GM23338 (cell line): ENCODE results near the gene C17orf107. TPM values are rescaled to one million over a fixed set of nuclear protein-coding genes. Genes with fewer than 3 reads are reported as not detected.

Source experiments
- ATAC-seq: fragments of 200-7000 bp; cut with Tn5 transposase; 3 replicates; pipeline ENCODE4 v1.9.1; 2020
- DNase-seq: peaks from one replicate; pipeline ENCODE4 v3.0.0-alpha.2; 2015; ENCODE audit warnings: low spot score
- H2AFZ ChIP-seq: fragments of 200-600 bp; sonication (generic); 2 replicates; pipeline ENCODE4 v1.8.0; 2016; ENCODE audit warnings: antibody characterized with exemption, mild to moderate bottlenecking, moderate library complexity
- H3F3A ChIP-seq: fragments of 200-600 bp; sonication (generic); replicated peaks from 2 replicates; pipeline ENCODE4 v1.8.0; 2017; ENCODE audit warnings: antibody characterized with exemption, mixed run types, low read depth
- H3K27ac ChIP-seq: fragments of 200-600 bp; sonication (generic); 2 replicates; pipeline ENCODE4 v1.6.1; 2016; ENCODE audit warnings: low read depth
- H3K27me3 ChIP-seq: fragments of 200-600 bp; sonication (generic); 2 replicates; pipeline ENCODE4 v1.8.0; 2016; ENCODE audit warnings: mild to moderate bottlenecking, mixed run types, moderate library complexity; ENCODE audit not compliant: insufficient read depth
- H3K36me3 ChIP-seq: fragments of 200-600 bp; sonication (generic); 2 replicates; pipeline ENCODE4 v1.8.0; 2016; ENCODE audit warnings: mild to moderate bottlenecking; ENCODE audit not compliant: insufficient read depth
- H3K4me1 ChIP-seq: fragments of 200-600 bp; sonication (generic); 2 replicates; pipeline ENCODE4 v1.8.0; 2016; ENCODE audit warnings: mild to moderate bottlenecking, moderate library complexity; ENCODE audit not compliant: insufficient read depth
- H3K4me2 ChIP-seq: fragments of 200-600 bp; sonication (generic); 2 replicates; pipeline ENCODE4 v1.7.1; 2017; ENCODE audit warnings: mixed run types
- H3K4me3 ChIP-seq: fragments of 200-600 bp; sonication (generic); 2 replicates; pipeline ENCODE4 v1.6.1; 2016; ENCODE audit warnings: mixed run types
- H3K79me2 ChIP-seq: fragments of 200-600 bp; sonication (generic); replicated peaks from 2 replicates; pipeline ENCODE4 v1.8.0; 2017; ENCODE audit warnings: mild to moderate bottlenecking; ENCODE audit not compliant: insufficient read depth
- H3K9me2 ChIP-seq: fragments of 200-600 bp; sonication (generic); 2 replicates; pipeline ENCODE4 v1.8.0; 2017; ENCODE audit not compliant: insufficient read depth
- H4K20me1 ChIP-seq: fragments of 200-600 bp; sonication (generic); replicated peaks from 2 replicates; pipeline ENCODE4 v1.8.0; 2017; ENCODE audit warnings: mild to moderate bottlenecking; ENCODE audit not compliant: insufficient read depth
- H3K27ac Mint-ChIP-seq: 2 replicates; pipeline ENCODE4 v1.8.0; 2020; ENCODE audit warnings: inconsistent platforms, mild to moderate bottlenecking, moderate library complexity, mixed read lengths
- H3K27me3 Mint-ChIP-seq: 3 replicates; pipeline ENCODE4 v1.8.0; 2022; ENCODE audit warnings: low read depth, mild to moderate bottlenecking, moderate library complexity, mixed read lengths, inconsistent platforms; ENCODE audit not compliant: insufficient read depth, poor library complexity
- H3K36me3 Mint-ChIP-seq: 3 replicates; pipeline ENCODE4 v1.8.0; 2021; ENCODE audit warnings: low read depth, mild to moderate bottlenecking, inconsistent platforms, moderate library complexity, mixed read lengths
- H3K4me1 Mint-ChIP-seq: 3 replicates; pipeline ENCODE4 v1.8.0; 2020; ENCODE audit warnings: mild to moderate bottlenecking, inconsistent platforms, mixed read lengths
- H3K4me3 Mint-ChIP-seq: 3 replicates; pipeline ENCODE4 v1.8.0; 2021; ENCODE audit warnings: moderate library complexity, mild to moderate bottlenecking, inconsistent platforms, mixed read lengths
- H3K9me3 Mint-ChIP-seq: 3 replicates; pipeline ENCODE4 v1.8.0; 2020; ENCODE audit warnings: moderate library complexity, mild to moderate bottlenecking, inconsistent platforms, mixed read lengths
- CREB1 ChIP-seq: fragments of 250-450 bp; sonication (Bioruptor Pico); IDR thresholded peaks from 2 replicates; pipeline ENCODE4 v1.5.0; 2020; ENCODE audit warnings: low read depth, mild to moderate bottlenecking, moderate library complexity
- EZH2 ChIP-seq: fragments of 200-600 bp; sonication (generic); IDR thresholded peaks from one replicate; pipeline ENCODE4 v1.8.0; 2017; ENCODE audit warnings: antibody characterized with exemption, mild to moderate bottlenecking, low read depth; ENCODE audit not compliant: unreplicated experiment
- EZH2phosphoT487 ChIP-seq: fragments of 200-600 bp; sonication (generic); IDR thresholded peaks from one replicate; pipeline ENCODE4 v1.8.1; 2018; ENCODE audit warnings: antibody characterized with exemption; ENCODE audit not compliant: unreplicated experiment
- JUNB ChIP-seq: IDR thresholded peaks from one replicate; pipeline ENCODE4 v1.6.1; 2016; ENCODE audit warnings: antibody characterized with exemption; ENCODE audit not compliant: unreplicated experiment
- NANOG ChIP-seq: IDR thresholded peaks from 2 replicates; pipeline ENCODE4 v1.6.1; 2016; ENCODE audit warnings: antibody characterized with exemption, borderline replicate concordance
- POLR2AphosphoS5 ChIP-seq: IDR thresholded peaks from 2 replicates; pipeline ENCODE4 v1.6.1; 2016; ENCODE audit warnings: antibody characterized with exemption, low read depth
- REST ChIP-seq: IDR thresholded peaks from one replicate; pipeline ENCODE4 v1.6.1; 2018; ENCODE audit warnings: antibody characterized with exemption; ENCODE audit not compliant: unreplicated experiment
- STAT1 ChIP-seq: IDR thresholded peaks from one replicate; pipeline ENCODE4 v1.6.1; 2016; ENCODE audit warnings: antibody characterized with exemption; ENCODE audit not compliant: unreplicated experiment
- ZNF114 ChIP-seq: fragments of 250-450 bp; sonication (Bioruptor Pico); IDR thresholded peaks from 2 replicates; pipeline ENCODE4 v1.5.0; 2020; ENCODE audit warnings: mild to moderate bottlenecking, moderate library complexity
- ZNF331 ChIP-seq: fragments of 250-450 bp; sonication (Bioruptor Pico); IDR thresholded peaks from 2 replicates; pipeline ENCODE4 v1.5.0; 2020; ENCODE audit warnings: low read depth, mild to moderate bottlenecking, moderate library complexity
- ZNF462 ChIP-seq: fragments of 250-450 bp; sonication (Bioruptor Pico); IDR thresholded peaks from 2 replicates; pipeline ENCODE4 v1.5.0; 2020; ENCODE audit warnings: mild to moderate bottlenecking, moderate library complexity
- polyA plus RNA-seq: library from polyadenylated mRNA; unstranded; fragments of >200 nt; fragmentation: Nextera tagmentation; extraction: Ambion mirVana; gene quantifications from 2 replicates; pipeline ENCODE4 v1.2.1, GENCODE V29; 2016
- total RNA-seq: library from RNA; depleted of rRNA; stranded (reverse); fragments of >200 nt; shearing (Covaris generic); gene quantifications from 2 replicates; pipeline ENCODE4 v1.2.3, GENCODE V29; 2014
- TF ChIP-seq, protein P1 (sequence below), 2 experiments: fragments of 200-600 bp in 1 of 2; sonication (generic) in 1 of 2; conservative IDR thresholded peaks; 2 replicates each; pipeline versions ENCODE4 v1.5.1 to v1.6.1; 2016 to 2017; ENCODE audit warnings: antibody characterized with exemption in 2 of 2, low read depth in 2 of 2, mild to moderate bottlenecking in 2 of 2, moderate library complexity in 1 of 2
- TF ChIP-seq, protein P2 (sequence below): IDR thresholded peaks from 2 replicates; pipeline ENCODE4 v1.6.1; 2016; ENCODE audit warnings: antibody characterized with exemption

Gene C17orf107
- total and polyA plus RNA-seq, 2 experiments from 2014 or later, result 1.9 to 5.9 TPM

- Mint-ChIP-seq H3K27ac (no peak overlapping the region), H3K36me3 (peaks cover 14% of the 10 kb centered on the region; the same call in 2 of the 3 replicates), H3K4me1 (peaks cover 19% of the 10 kb centered on the region), H3K9me3 (no peaks in the 10 kb centered on the region), H3K4me3 (0 out of 3 replicates have a peak overlapping the region, but pooled peaks have one; percentile 72), H3K27me3 (peaks cover 30% of the 10 kb centered on the region)
- H3F3A ChIP-seq, result peaks cover 37% of the 10 kb centered on the region
- no peak overlapping the region for H2AFZ ChIP-seq
- TF ChIP-seq EZH2phosphoT487 (no peak), REST (no peak), ZNF331 (CRISPR knock-in tag) (no peak), ZNF462 (no peak), NANOG (no peak), JUNB (no peak), CREB1 (CRISPR knock-in tag) (no peak), STAT1 (no peak), POLR2AphosphoS5 (no peak), ZNF114 (no peak), EZH2 (no peak)
- TF ChIP-seq, protein P1, sequence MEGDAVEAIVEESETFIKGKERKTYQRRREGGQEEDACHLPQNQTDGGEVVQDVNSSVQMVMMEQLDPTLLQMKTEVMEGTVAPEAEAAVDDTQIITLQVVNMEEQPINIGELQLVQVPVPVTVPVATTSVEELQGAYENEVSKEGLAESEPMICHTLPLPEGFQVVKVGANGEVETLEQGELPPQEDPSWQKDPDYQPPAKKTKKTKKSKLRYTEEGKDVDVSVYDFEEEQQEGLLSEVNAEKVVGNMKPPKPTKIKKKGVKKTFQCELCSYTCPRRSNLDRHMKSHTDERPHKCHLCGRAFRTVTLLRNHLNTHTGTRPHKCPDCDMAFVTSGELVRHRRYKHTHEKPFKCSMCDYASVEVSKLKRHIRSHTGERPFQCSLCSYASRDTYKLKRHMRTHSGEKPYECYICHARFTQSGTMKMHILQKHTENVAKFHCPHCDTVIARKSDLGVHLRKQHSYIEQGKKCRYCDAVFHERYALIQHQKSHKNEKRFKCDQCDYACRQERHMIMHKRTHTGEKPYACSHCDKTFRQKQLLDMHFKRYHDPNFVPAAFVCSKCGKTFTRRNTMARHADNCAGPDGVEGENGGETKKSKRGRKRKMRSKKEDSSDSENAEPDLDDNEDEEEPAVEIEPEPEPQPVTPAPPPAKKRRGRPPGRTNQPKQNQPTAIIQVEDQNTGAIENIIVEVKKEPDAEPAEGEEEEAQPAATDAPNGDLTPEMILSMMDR (conservative IDR thresholded peaks at IDR 0.05; ENCODE audit: low read depth in 2 of 2), result no peak
- TF ChIP-seq, protein P2, sequence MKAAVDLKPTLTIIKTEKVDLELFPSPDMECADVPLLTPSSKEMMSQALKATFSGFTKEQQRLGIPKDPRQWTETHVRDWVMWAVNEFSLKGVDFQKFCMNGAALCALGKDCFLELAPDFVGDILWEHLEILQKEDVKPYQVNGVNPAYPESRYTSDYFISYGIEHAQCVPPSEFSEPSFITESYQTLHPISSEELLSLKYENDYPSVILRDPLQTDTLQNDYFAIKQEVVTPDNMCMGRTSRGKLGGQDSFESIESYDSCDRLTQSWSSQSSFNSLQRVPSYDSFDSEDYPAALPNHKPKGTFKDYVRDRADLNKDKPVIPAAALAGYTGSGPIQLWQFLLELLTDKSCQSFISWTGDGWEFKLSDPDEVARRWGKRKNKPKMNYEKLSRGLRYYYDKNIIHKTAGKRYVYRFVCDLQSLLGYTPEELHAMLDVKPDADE, result no peak
- no peaks in the 10 kb centered on the region for H3K9me2 ChIP-seq
- H3K4me1 ChIP-seq, result 0 out of 2 replicates have a peak, but pooled peaks cover 5% of the 10 kb centered on the region
- ATAC-seq (no peak), DNase-seq (no peak)
- peaks cover 9% of the 10 kb centered on the region for H3K27me3 ChIP-seq
- H3K4me3 ChIP-seq, result no peak overlapping the region
- H4K20me1 ChIP-seq, result no peaks in the 10 kb centered on the region
- H3K79me2 ChIP-seq, result no peaks in the 10 kb centered on the region
- peak overlapping the region; percentile 95; the same call in 1 of the 2 replicates for H3K4me2 ChIP-seq
- H3K27ac ChIP-seq, result no peak overlapping the region
- no peaks in the 10 kb centered on the region; the same call in 1 of the 2 replicates for H3K36me3 ChIP-seq
These were observed 1.6 kb upstream of the C17orf107 start for GRCh38 chr17:4897785-4898184.
